ENCODE data around the gene TTC27.

Gene TTC27

DNA sequence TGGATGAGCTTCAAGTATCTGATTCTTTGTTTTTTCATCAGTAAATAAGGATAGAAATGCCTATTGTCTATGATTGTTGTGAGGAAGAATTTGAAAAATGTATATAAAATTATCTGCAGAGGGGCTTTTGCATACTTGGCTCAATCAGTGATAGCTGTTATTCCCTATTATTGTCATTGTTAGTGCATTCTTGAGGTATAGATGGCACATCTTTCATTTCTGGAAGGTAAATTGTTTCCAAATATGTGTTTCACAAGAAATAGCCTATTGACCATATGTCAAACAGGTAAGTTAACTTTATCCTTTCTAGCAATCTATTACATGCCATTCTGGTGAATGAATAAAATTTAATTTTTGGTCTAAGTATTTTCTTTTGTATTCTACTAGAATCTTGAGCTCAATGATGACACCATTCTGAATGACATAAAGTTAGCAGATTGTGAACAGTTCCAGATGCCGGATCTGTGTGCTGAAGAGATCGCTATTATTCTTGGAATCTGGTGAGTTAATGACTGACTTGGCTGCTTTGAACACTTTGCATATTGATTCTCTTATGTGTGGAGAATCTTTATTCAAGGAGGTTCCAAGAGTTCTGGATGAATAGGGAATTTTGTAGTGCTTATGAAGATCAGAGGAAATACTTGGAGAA is 44.2 kb downstream of the TTC27 start:
- DNase-seq = no peak

DNA sequence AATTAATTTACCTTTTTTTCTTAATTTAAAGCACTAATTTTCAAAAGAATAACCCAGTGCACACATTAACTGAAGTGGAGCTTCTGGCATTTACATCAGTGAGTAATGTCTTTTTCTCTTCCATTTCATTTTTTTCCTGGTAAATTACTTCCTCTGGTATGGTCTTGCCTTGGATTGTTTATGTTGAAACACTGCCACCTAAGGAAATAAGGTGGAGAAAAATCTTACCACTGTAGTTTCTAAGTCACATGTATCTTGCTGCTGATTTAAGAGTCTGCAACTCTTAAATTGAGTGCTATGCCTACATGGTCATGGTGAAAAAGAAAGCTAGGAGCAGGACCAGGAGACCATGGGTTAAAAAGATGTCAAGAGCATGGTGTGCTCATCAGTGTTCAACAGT is 51.0 kb downstream of the TTC27 start:
- no peak for DNase-seq

DNA sequence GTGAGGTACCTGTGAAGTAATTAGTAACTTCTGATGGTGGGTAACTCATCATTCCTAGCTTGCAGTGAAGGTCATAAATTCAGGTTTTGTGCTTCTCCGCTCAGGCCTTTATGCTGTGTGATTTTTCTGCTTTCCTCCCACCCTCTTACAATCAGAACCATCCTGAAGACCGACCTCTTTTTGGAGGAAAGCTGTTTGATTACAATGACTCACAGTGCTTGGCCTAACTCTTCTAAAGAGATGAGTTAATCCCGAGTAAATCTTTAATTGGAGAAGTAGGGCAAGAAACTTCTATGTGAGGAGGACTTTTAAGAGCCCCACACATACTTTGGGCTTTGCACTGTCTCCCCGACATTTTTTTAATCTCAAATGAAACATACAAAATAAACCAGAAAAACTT is 53.1 kb downstream of the TTC27 start:
- no peak for DNase-seq

GRCh38 chr2:32683520-32684086 is 55.8 kb downstream of the TTC27 start:
- no peak for DNase-seq

DNA sequence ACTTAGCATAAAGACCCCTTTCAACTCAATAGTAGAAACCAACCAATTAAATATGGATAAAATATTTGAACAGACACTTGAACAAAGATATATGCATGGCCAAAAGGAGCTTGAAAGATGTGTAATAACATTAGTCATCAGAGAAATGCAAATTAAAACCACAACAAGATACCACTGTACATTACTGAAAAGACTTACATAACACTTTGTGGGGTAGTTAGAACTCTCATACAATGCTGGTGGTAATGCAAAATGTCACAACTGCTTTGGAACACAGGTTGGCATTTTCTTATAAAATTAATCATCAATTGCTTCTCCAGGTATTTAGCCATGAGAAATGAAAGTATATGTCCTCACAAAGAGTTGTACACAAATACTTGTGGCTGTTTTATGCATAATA is 60.7 kb downstream of the TTC27 start:
- DNase-seq = no peak

DNA sequence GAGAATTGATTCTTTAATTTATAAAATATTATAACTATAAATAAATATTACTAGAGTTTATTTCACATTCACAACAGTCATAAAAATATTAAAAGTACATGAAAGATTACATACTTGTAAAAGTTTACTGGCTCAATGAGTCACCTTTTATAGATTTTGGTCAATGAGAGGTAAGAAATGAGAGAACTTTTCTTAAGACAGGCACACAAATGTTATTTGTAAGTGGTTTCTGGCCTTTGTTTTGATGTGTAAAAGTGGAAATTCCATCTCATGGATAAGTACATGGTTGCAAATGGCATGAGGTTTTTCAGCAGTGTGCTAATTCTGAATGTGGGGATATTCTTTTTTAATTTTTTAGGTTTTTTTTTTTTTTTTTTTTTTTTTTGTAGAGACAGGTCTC is 63.8 kb downstream of the TTC27 start:
- no peak for DNase-seq

- DNase-seq = no peak
Observed at GRCh38 chr2:32696439-32696838, 68.6 kb downstream of the TTC27 start.

- DNase-seq = no peak
Observed at GRCh38 chr2:32697156-32697555, 69.3 kb downstream of the TTC27 start.

DNA sequence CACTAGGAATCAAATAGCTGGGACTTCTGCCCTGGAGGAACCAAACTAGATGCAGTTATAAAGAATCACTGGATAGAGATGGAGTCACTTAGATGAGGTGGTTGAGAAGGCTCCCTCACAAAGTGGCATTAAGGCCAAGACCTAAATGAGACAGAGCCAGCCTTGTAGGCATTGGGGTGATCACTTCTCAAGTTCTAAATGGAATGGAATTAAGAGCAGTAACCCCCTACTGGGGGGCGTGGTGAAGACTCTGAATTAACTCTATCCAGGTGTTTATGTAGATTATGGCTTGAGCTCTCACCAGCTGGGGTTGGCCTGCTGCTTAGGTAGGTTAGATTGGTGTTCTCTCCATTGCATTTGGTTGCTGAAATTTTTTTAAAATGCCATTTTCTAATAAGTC is 71.3 kb downstream of the TTC27 start:
- no peak for DNase-seq

GRCh38 chr2:32701806-32702205 is 74.0 kb downstream of the TTC27 start:
- DNase-seq = no peak

GRCh38 chr2:32702303-32703064 is 74.6 kb downstream of the TTC27 start:
- DNase-seq = no peak

- DNase-seq = no peak
Observed at GRCh38 chr2:32706815-32707579, 79.1 kb downstream of the TTC27 start.

- DNase-seq = no peak
Observed at GRCh38 chr2:32711219-32711618, 83.4 kb downstream of the TTC27 start.

DNA sequence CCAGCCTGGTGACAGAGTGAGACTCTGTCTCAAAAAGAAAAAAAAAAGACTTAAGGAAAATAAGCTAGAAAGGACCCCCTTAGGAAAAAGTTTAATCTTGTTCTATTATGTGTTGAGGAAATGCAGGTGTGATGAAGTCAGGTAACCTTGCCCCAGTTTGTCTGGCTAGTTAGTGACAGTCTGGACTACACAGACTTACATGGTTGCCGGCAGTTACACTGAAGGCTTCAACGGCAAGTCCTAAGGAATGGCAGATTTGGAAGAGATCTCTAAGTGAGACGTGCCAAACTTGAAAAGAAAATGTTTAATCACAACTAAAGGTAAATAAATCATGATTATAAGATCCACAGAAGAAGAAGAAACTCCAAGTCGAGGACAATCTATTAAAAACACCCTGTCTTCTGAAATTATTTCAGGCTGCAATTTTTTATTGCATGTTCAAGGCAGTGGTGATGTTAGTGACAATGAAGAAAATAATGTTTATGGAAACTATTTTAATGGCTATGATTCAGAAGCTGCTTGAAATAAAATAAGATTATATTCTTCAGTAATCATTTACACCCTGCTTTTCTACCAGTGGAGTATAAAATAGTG is 84.2 kb downstream of the TTC27 start:
- no peak for DNase-seq

GRCh38 chr2:32712870-32713269 is 85.0 kb downstream of the TTC27 start:
- DNase-seq = no peak

GRCh38 chr2:32714521-32714920 is 86.7 kb downstream of the TTC27 start:
- no peak for DNase-seq

DNA sequence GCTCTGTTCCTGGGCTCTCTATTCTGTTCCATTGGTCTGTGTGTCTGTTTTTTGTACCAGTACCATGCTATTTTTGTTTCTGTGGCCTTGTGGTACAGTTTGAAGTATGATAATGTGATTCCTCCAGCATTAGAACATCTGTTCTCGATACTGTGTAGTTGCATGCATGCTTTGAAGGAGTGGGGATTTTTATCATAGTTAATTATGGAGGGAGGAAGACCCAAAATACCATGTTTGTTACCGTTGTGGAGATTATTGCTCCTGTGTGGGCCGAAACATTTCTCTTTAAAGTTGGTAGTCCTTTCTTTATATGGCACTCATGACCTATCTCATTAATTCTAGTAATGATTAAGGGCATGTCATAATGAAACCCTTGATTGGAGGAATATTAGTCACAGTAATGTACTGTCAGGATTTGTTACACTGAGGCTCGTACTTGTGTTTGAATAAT is 87.6 kb downstream of the TTC27 start:
- no peak for DNase-seq

- no peak for DNase-seq
Observed at GRCh38 chr2:32715981-32716380, 88.1 kb downstream of the TTC27 start.

- DNase-seq = no peak
Observed at GRCh38 chr2:32716598-32716997, 88.7 kb downstream of the TTC27 start.

DNA sequence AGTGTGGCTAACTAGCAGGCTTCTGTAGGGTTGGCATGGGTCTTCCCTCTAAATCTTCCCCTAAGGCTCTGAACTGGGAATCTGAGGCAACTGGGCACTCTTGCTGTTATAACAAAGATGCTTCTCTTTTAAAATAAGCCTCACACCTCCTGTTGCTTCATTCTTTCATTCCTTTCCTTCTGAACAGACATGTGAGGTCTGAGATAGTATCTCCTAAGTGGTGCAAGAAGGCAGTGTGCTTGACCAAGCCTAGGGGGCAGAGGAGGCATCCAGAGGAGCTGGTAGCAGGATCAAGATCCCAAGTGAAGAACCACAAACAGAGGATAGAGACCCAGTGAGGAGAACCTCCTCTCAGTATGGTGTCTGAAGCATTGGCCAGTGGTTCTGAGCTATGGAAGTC is 90.9 kb downstream of the TTC27 start:
- DNase-seq = no peak

GRCh38 chr2:32719430-32719829 is 91.6 kb downstream of the TTC27 start:
- DNase-seq = no peak

DNA sequence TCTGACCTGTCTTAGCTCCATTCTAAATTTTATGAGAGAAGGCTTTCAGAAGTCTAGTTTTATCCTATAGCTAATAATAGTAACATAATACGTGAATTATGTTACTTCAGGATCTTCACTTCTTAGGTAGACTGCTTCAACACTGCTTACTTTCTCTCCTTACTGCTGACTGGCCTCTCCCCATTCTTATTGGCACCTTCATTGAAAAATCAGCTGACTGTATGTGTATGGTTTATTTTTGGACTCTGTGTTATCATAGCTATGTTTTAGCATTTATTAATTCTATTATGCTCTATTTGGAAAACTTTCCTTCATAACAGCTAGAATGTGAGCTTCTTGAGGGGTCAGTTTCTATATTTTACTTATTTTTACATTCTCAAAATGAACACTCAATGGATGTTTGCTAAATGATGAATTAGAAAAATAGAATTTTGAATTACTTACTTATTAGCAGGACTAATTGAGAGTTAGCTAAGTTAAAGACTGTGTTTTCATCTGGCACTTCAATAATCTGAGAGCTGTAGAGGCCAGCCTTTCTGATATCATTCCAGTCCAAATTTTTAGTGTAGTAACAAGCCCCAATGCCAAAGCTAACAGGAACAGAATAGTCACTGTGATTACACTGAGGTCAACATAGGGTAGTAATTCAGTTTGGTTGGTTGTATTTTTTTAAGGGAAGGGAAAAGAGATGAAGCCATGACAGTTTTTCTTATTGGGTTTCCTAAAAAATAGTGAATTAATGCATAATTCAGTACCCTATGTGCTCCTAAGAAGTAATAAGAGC is 92.3 kb downstream of the TTC27 start:
- no peak for DNase-seq

Measured in SHP77 (cell line).